ENCODE results near the gene GGA2. TPM values are rescaled to one million over a fixed set of nuclear protein-coding genes. Genes with fewer than 3 reads are reported as not detected.

Gene GGA2
- total RNA-seq, 2 donors from 2014 or later: 99.4 to 116 TPM

- Histone ChIP-seq H3K9me3 (ENCODE audit: control insufficient read depth, low read length) (no peaks in the 10 kb centered on the region), H3K27ac (ENCODE audit: low read depth, low read length) (no peak overlapping the region), H3K9ac (ENCODE audit: extremely low read depth, low read length, poor library complexity, severe bottlenecking) (no peak overlapping the region), H3K4me1 (ENCODE audit: control insufficient read depth, insufficient read depth, low read length) (no peaks in the 10 kb centered on the region), H3K36me3 (ENCODE audit: control insufficient read depth, insufficient read depth, low read length) (peaks cover 66% of the 10 kb centered on the region), H3K4me3 (ENCODE audit: low read length) (no peak overlapping the region), H3K27me3 (ENCODE audit: control insufficient read depth, insufficient read depth, low read length, poor library complexity, severe bottlenecking) (no peaks in the 10 kb centered on the region)
- H3K4me3 Mint-ChIP-seq: no peak overlapping the region
- no peaks in the 10 kb centered on the region for H3K4me1 Mint-ChIP-seq
- TF ChIP-seq CTCF (conservative IDR thresholded peaks at IDR 0.05): no peak
- H3K27me3 Mint-ChIP-seq (ENCODE audit: insufficient read depth): no peaks in the 10 kb centered on the region
- peaks cover 63% of the 10 kb centered on the region for H3K36me3 Mint-ChIP-seq (ENCODE audit: low read depth)
- WGBS, 2 experiments (ENCODE audit: insufficient coverage in 1 of 2, insufficient read length in 1 of 2): 92 to 100% methylated on average over 1 to 2 of the region's 2 CpGs
- no peak overlapping the region for H3K27ac Mint-ChIP-seq
- H3K9me3 Mint-ChIP-seq: no peaks in the 10 kb centered on the region
- DNase-seq: no peak
Measured at GRCh38 chr16:23535901-23536300, 25.6 kb upstream of the GGA2 start.

GRCh38 chr16:23534868-23535860 lies 24.9 kb upstream of the GGA2 start:
- DNase-seq: no peak
- no peak overlapping the region for H3K4me3 Mint-ChIP-seq
- H3K9me3 Mint-ChIP-seq: no peaks in the 10 kb centered on the region
- peaks cover 65% of the 10 kb centered on the region for H3K36me3 ChIP-seq (ENCODE audit: control insufficient read depth, insufficient read depth, low read length)
- TF ChIP-seq CTCF (conservative IDR thresholded peaks at IDR 0.05): no peak
- H3K27ac ChIP-seq (ENCODE audit: low read depth, low read length): no peak overlapping the region
- no peaks in the 10 kb centered on the region for H3K4me1 Mint-ChIP-seq
- H3K4me1 ChIP-seq (ENCODE audit: control insufficient read depth, insufficient read depth, low read length): no peaks in the 10 kb centered on the region
- no peak overlapping the region for H3K4me3 ChIP-seq (ENCODE audit: low read length)
- WGBS, 2 experiments (ENCODE audit: insufficient coverage in 1 of 2, insufficient read length in 1 of 2): 95 to 98% methylated on average over 15 to 19 of the region's 19 CpGs
- H3K27me3 Mint-ChIP-seq (ENCODE audit: insufficient read depth): no peaks in the 10 kb centered on the region
- no peaks in the 10 kb centered on the region for H3K27me3 ChIP-seq (ENCODE audit: control insufficient read depth, insufficient read depth, low read length, poor library complexity, severe bottlenecking)
- no peak overlapping the region for H3K9ac ChIP-seq (ENCODE audit: extremely low read depth, low read length, poor library complexity, severe bottlenecking)
- H3K27ac Mint-ChIP-seq: no peak overlapping the region
- H3K9me3 ChIP-seq (ENCODE audit: control insufficient read depth, low read length): no peaks in the 10 kb centered on the region
- peaks cover 63% of the 10 kb centered on the region for H3K36me3 Mint-ChIP-seq (ENCODE audit: low read depth)

- Histone ChIP-seq H3K27ac (ENCODE audit: low read depth, low read length) (no peak overlapping the region), H3K9ac (ENCODE audit: extremely low read depth, low read length, poor library complexity, severe bottlenecking) (no peak overlapping the region), H3K4me1 (ENCODE audit: control insufficient read depth, insufficient read depth, low read length) (peaks cover 5% of the 10 kb centered on the region), H3K27me3 (ENCODE audit: control insufficient read depth, insufficient read depth, low read length, poor library complexity, severe bottlenecking) (no peaks in the 10 kb centered on the region), H3K36me3 (ENCODE audit: control insufficient read depth, insufficient read depth, low read length) (peaks cover 71% of the 10 kb centered on the region), H3K4me3 (ENCODE audit: low read length) (no peak overlapping the region), H3K9me3 (ENCODE audit: control insufficient read depth, low read length) (no peaks in the 10 kb centered on the region)
- no peak overlapping the region for H3K4me3 Mint-ChIP-seq
- 76% methylated on average over 1 of the region's 1 CpG; no CpG with 5 or more reads in 1 of the 2 experiments for WGBS, 2 experiments (ENCODE audit: insufficient coverage in 1 of 2, insufficient read length in 1 of 2)
- no peaks in the 10 kb centered on the region for H3K4me1 Mint-ChIP-seq
- no peak for DNase-seq
- H3K27me3 Mint-ChIP-seq (ENCODE audit: insufficient read depth): no peaks in the 10 kb centered on the region
- no peaks in the 10 kb centered on the region for H3K9me3 Mint-ChIP-seq
- peaks cover 59% of the 10 kb centered on the region for H3K36me3 Mint-ChIP-seq (ENCODE audit: low read depth)
- TF ChIP-seq CTCF (conservative IDR thresholded peaks at IDR 0.05): no peak
- no peak overlapping the region for H3K27ac Mint-ChIP-seq
Measured at GRCh38 chr16:23532448-23532847, 22.2 kb upstream of the GGA2 start.

Data from endodermal cell (in vitro differentiated cells).